HG02852 (cell line): ENCODE data around the gene TMOD2.

Experiments used
- ATAC-seq: cut with Tn5 transposase; IDR thresholded peaks from one replicate; pipeline ENCODE4 v1.9.1; 2021; ENCODE audit warnings: mild to moderate bottlenecking, moderate library complexity; ENCODE audit not compliant: unreplicated experiment

TMOD2 gene

GRCh38 chr15:51812598-51812997 is 61.2 kb downstream of the TMOD2 start:
- ATAC-seq: no peak

- no peak for ATAC-seq
These were observed 63.2 kb downstream of the TMOD2 start for GRCh38 chr15:51814606-51815005.

GRCh38 chr15:51816611-51817010 is 65.2 kb downstream of the TMOD2 start:
- ATAC-seq: no peak

GRCh38 chr15:51818150-51818549 is 66.8 kb downstream of the TMOD2 start:
- ATAC-seq: no peak

GRCh38 chr15:51825698-51826097 is 74.3 kb downstream of the TMOD2 start:
- ATAC-seq: no peak

- no peak for ATAC-seq
These were observed 77.4 kb downstream of the TMOD2 start for GRCh38 chr15:51828621-51829375.

- peak; percentile 82 for ATAC-seq
These were observed 78.2 kb downstream of the TMOD2 start, which contains the start of gene TMOD3 for GRCh38 chr15:51829376-51830275. Gene TMOD3 (plus strand): TSS chr15:51829653. CDS start chr15:51862885, 33,232 bp downstream.

- no peak for ATAC-seq
These were observed 78.9 kb downstream of the TMOD2 start for GRCh38 chr15:51830276-51830806.

GRCh38 chr15:51833772-51834171 is 82.4 kb downstream of the TMOD2 start:
- ATAC-seq: no peak

- ATAC-seq: no peak
These were observed 86.4 kb downstream of the TMOD2 start for GRCh38 chr15:51837792-51838251.

- ATAC-seq: no peak
These were observed 86.9 kb downstream of the TMOD2 start for GRCh38 chr15:51838270-51838669.

GRCh38 chr15:51840692-51841091 is 89.3 kb downstream of the TMOD2 start:
- no peak for ATAC-seq

GRCh38 chr15:51841406-51842040 is 90.1 kb downstream of the TMOD2 start:
- no peak for ATAC-seq

GRCh38 chr15:51842265-51842664 is 90.9 kb downstream of the TMOD2 start:
- no peak for ATAC-seq

GRCh38 chr15:51842852-51843737 is 91.7 kb downstream of the TMOD2 start:
- no peak for ATAC-seq

GRCh38 chr15:51844747-51845426 is 93.5 kb downstream of the TMOD2 start:
- ATAC-seq: no peak

- ATAC-seq: no peak
These were observed 94.7 kb downstream of the TMOD2 start for GRCh38 chr15:51846066-51846462.

GRCh38 chr15:51846463-51847230 is 95.2 kb downstream of the TMOD2 start:
- no peak for ATAC-seq

GRCh38 chr15:51848811-51849210 is 97.4 kb downstream of the TMOD2 start:
- ATAC-seq: no peak
